Skin epidermis (tissue), 12 donors: ENCODE results near the gene NUDT17.
"Not testable (repeated sequence)": the region's sequence is repeated elsewhere in the genome, so short reads cannot be mapped to it uniquely, and the experiment has no call there.

Experiments used
- H3K27ac ChIP-seq, 21 experiments: fragments of 200-600 bp; sonication (generic) in 11 of 21; one replicate each; pipeline ENCODE4 v1.5.0; 2020; ENCODE audit warnings: mild to moderate bottlenecking in 3 of 21, inconsistent platforms in 2 of 21, moderate library complexity in 2 of 21
- H3K4me3 ChIP-seq, 7 experiments: fragments of 200-600 bp; sonication (generic) in 2 of 7; one replicate each; pipeline ENCODE4 v1.5.0; 2020; ENCODE audit warnings: inconsistent platforms in 2 of 7, mild to moderate bottlenecking in 2 of 7, moderate library complexity in 1 of 7

NUDT17 gene

GRCh38 chr1:145845514-145846161 is at the start of gene NUDT17:
NUDT17 (plus strand) TSS chr1:145845630; CDS start chr1:145845641, 11 bp downstream.
- Histone ChIP-seq H3K27ac (peak within 1 kb of the TSS; percentile 39 to 90 (median 75)), H3K4me3 (peak within 1 kb of the TSS; percentile 44 to 61 (median 47))

- Histone ChIP-seq H3K27ac (no peak overlapping the region), H3K4me3 (no peak overlapping the region)
Observed at GRCh38 chr1:145796753-145797152, 48.7 kb upstream of the NUDT17 start.

- H3K4me3 ChIP-seq, result no peak overlapping the region
- no peak overlapping the region for H3K27ac ChIP-seq
Observed at GRCh38 chr1:145799806-145800205, 45.6 kb upstream of the NUDT17 start.

GRCh38 chr1:145804235-145805045 is 41.0 kb upstream of the NUDT17 start:
- no peak overlapping the region for H3K27ac ChIP-seq

GRCh38 chr1:145805057-145805456 is 40.4 kb upstream of the NUDT17 start:
- Histone ChIP-seq H3K27ac (no peak overlapping the region), H3K4me3 (no peak overlapping the region)

More at GRCh38 chr1:145804235-145805045, 41.0 kb upstream of the NUDT17 start:
- H3K4me3 ChIP-seq, result no peak overlapping the region

GRCh38 chr1:145806408-145806807 is 39.0 kb upstream of the NUDT17 start:
- Histone ChIP-seq H3K4me3 (no peak overlapping the region), H3K27ac (no peak overlapping the region)

- no peak overlapping the region for H3K27ac ChIP-seq
- H3K4me3 ChIP-seq, result no peak overlapping the region
Observed at GRCh38 chr1:145806844-145807243, 38.6 kb upstream of the NUDT17 start.

- H3K27ac ChIP-seq, result peak overlapping the region in 1 of 21 experiments; percentile 29
- not testable (repeated sequence) for H3K4me3 ChIP-seq
Observed at GRCh38 chr1:145812977-145813810, 32.2 kb upstream of the NUDT17 start.

- H3K27ac ChIP-seq, H3K4me3 ChIP-seq: not testable (repeated sequence)
Observed at GRCh38 chr1:145818095-145818494, 27.3 kb upstream of the NUDT17 start.

GRCh38 chr1:145822779-145823331 is 22.6 kb upstream of the NUDT17 start:
- not testable (repeated sequence) for H3K27ac ChIP-seq
- H3K4me3 ChIP-seq, result peak overlapping the region in 2 of 7 experiments; percentile 77 to 82

- Histone ChIP-seq H3K4me3 (peak within 1 kb of the TSS; percentile 60 to 82 (median 74)), H3K27ac (peak within 1 kb of the TSS; percentile 84 to 98 (median 93))
Observed at GRCh38 chr1:145823565-145824498, 21.6 kb upstream of the NUDT17 start, which contains the start of the genes POLR3C and RNF115. POLR3C (plus strand) TSS chr1:145824200; CDS start chr1:145825777, 1,577 bp downstream. RNF115 (minus strand) TSS chr1:145824095; CDS start chr1:145823873, 222 bp downstream.

GRCh38 chr1:145824499-145824842 is 21.0 kb upstream of the NUDT17 start:
- H3K27ac ChIP-seq, result peak overlapping the region; percentile 84 to 98 (median 93)
- H3K4me3 ChIP-seq, result peak overlapping the region; percentile 60 to 82 (median 74)

GRCh38 chr1:145826030-145826429 is 19.4 kb upstream of the NUDT17 start:
- H3K27ac ChIP-seq, result no peak overlapping the region
- H3K4me3 ChIP-seq, result no peak overlapping the region

GRCh38 chr1:145827966-145828365 is 17.5 kb upstream of the NUDT17 start:
- H3K27ac ChIP-seq, result no peak overlapping the region
- no peak overlapping the region for H3K4me3 ChIP-seq

GRCh38 chr1:145828367-145829026 is 16.9 kb upstream of the NUDT17 start:
- Histone ChIP-seq H3K27ac (no peak overlapping the region), H3K4me3 (no peak overlapping the region)

GRCh38 chr1:145830810-145831209 is 14.6 kb upstream of the NUDT17 start:
- not testable (repeated sequence) for H3K27ac ChIP-seq, H3K4me3 ChIP-seq

- H3K4me3 ChIP-seq, result no peak overlapping the region
- H3K27ac ChIP-seq, result no peak overlapping the region
Observed at GRCh38 chr1:145837656-145838055, 7.8 kb upstream of the NUDT17 start.

GRCh38 chr1:145843031-145843430 is 2.4 kb upstream of the NUDT17 start:
- no peak overlapping the region for H3K4me3 ChIP-seq
- no peak overlapping the region for H3K27ac ChIP-seq
